ENCODE results near the gene PHF13. TPM values are rescaled to one million over a fixed set of nuclear protein-coding genes. Genes with fewer than 3 reads are reported as not detected.

The PHF13 gene
- total RNA-seq, 1 experiment from 2014 or later: 55.8 TPM

GRCh38 chr1:6651909-6652308 is 38.4 kb downstream of the PHF13 start:
- H4K8ac ChIP-seq (replicated peaks; ENCODE audit: insufficient read length, low read depth, low read length): no peak overlapping the region
- H3K79me1 ChIP-seq (ENCODE audit: insufficient read depth, low read depth, low read length, poor library complexity, severe bottlenecking): no peaks in the 10 kb centered on the region
- no peak overlapping the region for H3K27ac ChIP-seq (ENCODE audit: insufficient read length, low read depth, low read length)
- no peaks in the 10 kb centered on the region for H4K20me1 ChIP-seq (ENCODE audit: control insufficient read depth, insufficient read depth, insufficient read length)
- WGBS (ENCODE audit: extremely low coverage, insufficient read length, low lambda C conversion rate): no CpG with 5 or more reads among the region's 17 CpGs
- H3K4me2 ChIP-seq (ENCODE audit: insufficient read depth, insufficient read length, low read length): no peak overlapping the region
- no peak overlapping the region for H3K18ac ChIP-seq (ENCODE audit: insufficient read length, low read depth, low read length)
- no peaks in the 10 kb centered on the region for H3K4me1 ChIP-seq (ENCODE audit: insufficient read depth, low read length)
- Mint-ChIP-seq H3K27me3 (ENCODE audit: low read depth) (no peaks in the 10 kb centered on the region), H3K4me3 (no peak overlapping the region), H3K4me1 (0 out of 4 replicates have a peak, but pooled peaks cover 0 to under 1% of the 10 kb centered on the region in 2 experiments), H3K27ac (no peak overlapping the region), H3K36me3 (ENCODE audit: insufficient read depth in 1 of 3, low read depth in 3 of 3) (peaks cover 24 to 53% (median 42%) of the 10 kb centered on the region in 3 experiments; a peak in 6 of 7 replicates), H3K9me3 (no peaks in the 10 kb centered on the region)
- no peaks in the 10 kb centered on the region for H3K27me3 ChIP-seq (ENCODE audit: insufficient read depth, low read length)
- H3K14ac ChIP-seq (ENCODE audit: insufficient read depth, low read length): no peak overlapping the region
- no peak for TF ChIP-seq CTCF (conservative IDR thresholded peaks at IDR 0.05)
- H2BK5ac ChIP-seq (ENCODE audit: insufficient read length, low read length): no peak overlapping the region
- H2AFZ ChIP-seq (ENCODE audit: low read length): no peak overlapping the region
- H3K56ac ChIP-seq (ENCODE audit: insufficient read length, low read depth, low read length): no peak overlapping the region
- no peak overlapping the region for H2AK5ac ChIP-seq (ENCODE audit: insufficient read length, low read length)
- no peak overlapping the region for H2BK120ac ChIP-seq (ENCODE audit: low read depth, low read length, poor library complexity, severe bottlenecking)
- H3K79me2 ChIP-seq (ENCODE audit: insufficient read depth, low read length): no peaks in the 10 kb centered on the region
- no peak overlapping the region for H4K91ac ChIP-seq (ENCODE audit: insufficient read length, low read depth, low read length)
- no peak overlapping the region for H2BK20ac ChIP-seq (ENCODE audit: low read depth, low read length, poor library complexity, severe bottlenecking)
- no peak overlapping the region for H2BK12ac ChIP-seq (ENCODE audit: insufficient read length, low read depth, low read length)
- no peaks in the 10 kb centered on the region for H3K23me2 ChIP-seq (ENCODE audit: insufficient read length, low read depth, low read length, poor library complexity, severe bottlenecking)
- H3K9me3 ChIP-seq (ENCODE audit: control insufficient read depth, low read depth, low read length): no peaks in the 10 kb centered on the region
- no peak overlapping the region for H3K4ac ChIP-seq (ENCODE audit: low read depth, low read length)
- H3K23ac ChIP-seq (ENCODE audit: insufficient read length, low read depth, low read length): no peak overlapping the region
- no peak overlapping the region for H2BK15ac ChIP-seq (ENCODE audit: low read depth, low read length)
- H3K9ac ChIP-seq (ENCODE audit: extremely low read depth, insufficient read length, low read length): no peak overlapping the region
- H4K5ac ChIP-seq (ENCODE audit: insufficient read length, low read depth, low read length): no peak overlapping the region
- DNase-seq: no peak
- no peak overlapping the region for H3T11ph ChIP-seq (ENCODE audit: low read length)
